Right renal cortex interstitium (tissue), 3 donors: ENCODE measurements around the gene KIRREL3. TPM values are rescaled to one million over a fixed set of nuclear protein-coding genes. Genes with fewer than 3 reads are reported as not detected.

Experiments used
- DNase-seq, 3 donors: peaks; one replicate each; pipeline ENCODE4 v3.0.0-alpha.2; 2013; ENCODE audit warnings: low read depth in 3 of 3, low spot score in 2 of 3
- polyA plus RNA-seq, 3 donors: library from polyadenylated mRNA; unstranded; fragments of 120-200 nt; gene quantifications; one replicate each; pipeline ENCODE4 v1.2.1, GENCODE V29; 2013; ENCODE audit not compliant: insufficient read length in 3 of 3

KIRREL3 gene
- polyA plus RNA-seq, 3 donors, result 1.2 to 1.4 (median 1.3) TPM

GRCh38 chr11:126548581-126549550, 451.7 kb downstream of the KIRREL3 start:
- no peak for DNase-seq

GRCh38 chr11:126547691-126548090, 452.9 kb downstream of the KIRREL3 start:
- DNase-seq, result no peak

- no peak for DNase-seq
Observed at GRCh38 chr11:126547161-126547560, 453.4 kb downstream of the KIRREL3 start.

GRCh38 chr11:126546694-126547093, 453.9 kb downstream of the KIRREL3 start:
- DNase-seq, result no peak

DNA sequence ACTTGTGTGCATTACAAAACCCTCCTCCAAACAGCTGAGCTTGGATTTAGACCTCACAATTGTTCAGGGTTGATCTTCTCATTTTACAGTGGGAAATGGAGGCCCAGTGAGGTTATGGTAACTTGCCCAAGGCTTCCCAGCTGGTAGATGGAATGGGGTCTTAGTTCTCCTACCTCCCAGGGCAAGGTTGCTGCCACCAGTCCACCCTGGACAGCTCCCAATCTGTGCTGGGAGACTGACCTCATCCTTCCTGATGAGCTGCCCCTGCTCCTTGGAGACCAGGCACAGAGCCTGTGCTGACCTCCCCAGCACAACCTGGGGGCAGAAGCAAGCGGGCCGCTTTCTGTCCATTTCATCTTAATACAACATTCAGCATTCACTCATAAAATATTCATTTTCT, 454.4 kb downstream of the KIRREL3 start:
- DNase-seq, result no peak

DNA sequence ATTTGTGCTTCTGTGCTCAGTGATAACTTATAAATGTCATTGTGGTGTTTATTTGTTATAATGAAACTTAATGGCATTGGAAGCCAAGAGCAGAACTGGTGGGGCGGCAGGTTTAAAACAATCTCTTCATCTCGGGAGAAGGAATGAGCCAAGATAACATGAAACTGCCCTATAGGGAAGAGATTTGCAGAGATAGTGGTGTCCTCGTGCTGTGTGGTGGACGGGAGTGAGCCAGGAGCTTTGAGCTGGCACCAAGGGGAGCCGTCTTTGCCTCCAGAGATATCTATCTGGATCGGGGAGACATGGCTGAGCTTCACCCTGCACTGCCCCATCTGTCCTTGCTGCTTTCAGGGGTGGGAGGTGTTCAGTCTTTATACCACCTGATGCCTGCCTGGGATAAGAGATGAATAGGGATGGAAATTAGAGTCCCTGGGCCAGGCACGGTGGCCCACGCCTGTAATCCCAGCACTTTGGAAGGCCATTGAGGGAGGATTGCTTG, 455.5 kb downstream of the KIRREL3 start:
- no peak for DNase-seq

- peak in 2 of 3 donors; percentile 34 to 43 for DNase-seq
Observed at GRCh38 chr11:126544108-126545056, 456.2 kb downstream of the KIRREL3 start.

GRCh38 chr11:126543691-126544090, 456.9 kb downstream of the KIRREL3 start:
- DNase-seq, result no peak

DNA sequence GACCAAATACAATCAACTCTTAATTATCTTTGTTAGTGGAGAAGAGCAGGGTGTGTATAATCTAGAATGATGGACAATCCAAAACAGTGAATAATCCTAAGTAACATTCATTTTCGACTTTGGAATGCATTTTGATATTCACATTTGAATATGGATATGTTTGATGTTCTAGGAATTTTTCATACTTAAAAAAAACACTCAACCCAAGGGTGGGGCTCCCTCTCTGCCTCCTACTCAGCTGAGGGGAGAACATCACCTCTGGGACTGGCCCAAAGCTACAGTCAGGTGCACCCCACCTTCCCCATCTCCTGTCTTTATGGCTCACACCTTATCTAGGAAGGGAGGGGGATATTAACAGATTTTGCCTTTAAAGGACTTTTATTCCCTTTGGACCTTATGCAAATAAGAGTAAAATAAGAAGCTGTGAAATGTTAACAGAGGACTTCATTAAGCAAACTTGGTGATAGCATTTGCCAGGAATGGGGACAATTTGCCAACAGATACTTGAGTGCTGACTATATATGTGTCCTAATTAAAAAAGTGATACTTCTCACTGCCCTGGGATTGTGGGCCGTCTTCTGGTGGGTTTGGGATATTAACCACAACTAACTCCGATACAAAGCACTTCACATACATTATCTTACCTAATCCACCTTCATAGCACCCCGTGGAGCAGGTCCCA, 458.1 kb downstream of the KIRREL3 start:
- no peak for DNase-seq

GRCh38 chr11:126538071-126538470, 462.5 kb downstream of the KIRREL3 start:
- peak in 1 of 3 donors; percentile 7 for DNase-seq

DNA sequence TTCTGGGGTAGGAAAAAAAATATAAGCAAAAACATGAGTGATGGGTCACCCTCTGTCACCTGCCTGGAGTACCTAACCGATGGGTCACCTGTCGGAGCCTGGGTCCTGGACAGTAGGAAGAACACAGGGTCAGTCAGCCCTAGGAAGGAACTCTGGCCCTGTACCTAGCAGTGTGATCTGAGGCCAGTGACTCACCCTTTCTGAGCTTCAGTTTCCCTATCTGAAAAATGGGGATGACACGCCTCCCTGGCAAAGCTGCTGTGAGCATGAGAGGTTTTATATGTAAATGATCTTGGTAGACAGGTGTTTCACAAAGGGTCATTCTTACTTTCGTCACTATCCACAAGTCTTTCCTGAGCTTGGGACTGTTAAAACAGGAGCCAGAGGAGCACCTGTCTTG, 463.1 kb downstream of the KIRREL3 start:
- no peak for DNase-seq

GRCh38 chr11:126534141-126534805, 466.3 kb downstream of the KIRREL3 start:
- DNase-seq, result no peak

- DNase-seq, result no peak
Observed at GRCh38 chr11:126533560-126533959, 467.0 kb downstream of the KIRREL3 start.

GRCh38 chr11:126530416-126530815, 470.2 kb downstream of the KIRREL3 start:
- DNase-seq, result no peak

DNA sequence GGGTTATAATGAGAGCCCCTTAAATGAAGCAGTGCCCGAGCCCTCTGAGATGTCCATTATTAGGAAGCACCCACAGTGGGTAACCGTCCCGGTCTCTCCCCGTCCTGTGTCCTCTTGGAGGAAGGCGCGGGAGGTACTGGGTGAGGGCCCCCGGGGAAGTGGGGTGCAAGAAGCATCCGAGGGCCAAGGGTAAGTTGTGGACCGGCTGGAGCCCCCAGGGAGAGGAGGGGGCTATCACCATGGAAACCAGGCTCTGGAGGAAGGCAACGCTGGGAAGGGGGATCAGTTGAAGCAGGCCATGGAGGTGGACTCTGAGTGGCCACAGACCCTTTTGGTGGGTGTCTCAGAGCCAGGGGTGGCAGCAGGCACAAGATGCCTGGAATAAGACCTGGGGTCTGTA, 471.5 kb downstream of the KIRREL3 start:
- no peak for DNase-seq

GRCh38 chr11:126528075-126528474, 472.5 kb downstream of the KIRREL3 start:
- no peak for DNase-seq

GRCh38 chr11:126527651-126528050, 472.9 kb downstream of the KIRREL3 start:
- no peak for DNase-seq

DNA sequence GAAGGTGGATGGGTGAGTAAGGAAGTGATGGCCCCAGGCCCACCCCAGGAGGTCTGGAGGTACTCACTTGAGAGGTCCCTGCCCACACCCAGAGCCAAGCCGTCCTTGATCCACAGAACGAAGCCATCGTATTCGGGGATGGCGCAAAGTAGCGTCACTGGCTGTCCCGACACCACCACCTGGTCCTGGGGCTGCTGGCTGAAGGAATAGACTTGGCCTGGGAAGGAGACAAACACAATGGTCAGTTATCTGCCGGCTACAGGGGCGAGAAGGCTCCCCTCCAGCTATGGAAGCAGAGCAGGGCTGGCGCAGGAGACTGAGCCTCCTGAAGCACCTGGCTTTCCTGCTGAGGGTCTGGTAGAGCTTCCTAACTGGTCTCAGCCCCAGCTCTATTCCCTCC, 474.1 kb downstream of the KIRREL3 start:
- DNase-seq, result no peak

GRCh38 chr11:126525702-126526101, 474.9 kb downstream of the KIRREL3 start:
- no peak for DNase-seq

GRCh38 chr11:126525216-126525615, 475.4 kb downstream of the KIRREL3 start:
- no peak for DNase-seq
